ENCODE data around the gene MARVELD2. TPM values are rescaled to one million over a fixed set of nuclear protein-coding genes. Genes with fewer than 3 reads are reported as not detected.
"Not testable (repeated sequence)": the region's sequence is repeated elsewhere in the genome, so short reads cannot be mapped to it uniquely, and the experiment has no call there.

Gene MARVELD2
- polyA plus RNA-seq (ENCODE audit: insufficient read length in 3 of 3), result 10 to 100 TPM; 23.8 to 33.7 (median 25.1) TPM
- long read RNA-seq, donor 1, result 0 reads
- long read RNA-seq, donor 2, partial matches to known transcripts, result 0 of 1 reads
- long read RNA-seq, donor 2, other reads (novel, unspliced or antisense), result 0 of 1 reads
- long read RNA-seq, donor 3, result 0 reads
- long read RNA-seq, donor 4, result 0 reads
- long read RNA-seq, donor 5, result 0 reads
- long read RNA-seq, donor 6, partial matches to known transcripts, result 91 of 96 reads
- long read RNA-seq, donor 6, other reads (novel, unspliced or antisense), result 0 of 96 reads
- long read RNA-seq, donor 7, partial matches to known transcripts, result 0 of 3 reads
- long read RNA-seq, donor 7, other reads (novel, unspliced or antisense), result 0 of 3 reads
- long read RNA-seq, donor 8, result 0 reads
- long read RNA-seq, donor 9, partial matches to known transcripts, result 66 of 68 reads
- long read RNA-seq, donor 9, other reads (novel, unspliced or antisense), result 0 of 68 reads
- long read RNA-seq, donor 10, result 0 reads
- long read RNA-seq, donor 11, result 0 reads
- long read RNA-seq, donor 12, partial matches to known transcripts, result 0 of 1 reads
- long read RNA-seq, donor 12, other reads (novel, unspliced or antisense), result 0 of 1 reads
- long read RNA-seq, donor 13, partial matches to known transcripts, result 0 of 2 reads
- long read RNA-seq, donor 13, other reads (novel, unspliced or antisense), result 0 of 2 reads
- long read RNA-seq, donor 14, full-length matches to known transcripts, result 4 of 14 reads
- long read RNA-seq, donor 14, partial matches to known transcripts, result 10 of 14 reads
- long read RNA-seq, donor 14, other reads (novel, unspliced or antisense), result 0 of 14 reads
- long read RNA-seq, donor 15, result 0 reads
- long read RNA-seq, donor 16, partial matches to known transcripts, result 0 of 1 reads
- long read RNA-seq, donor 16, other reads (novel, unspliced or antisense), result 0 of 1 reads

- DNase-seq, result peak; percentile 87
Measured at GRCh38 chr5:69414885-69415583, at the start of gene MARVELD2. Gene MARVELD2, plus strand, starts transcription at chr5:69415116. Its CDS starts 4,270 bp downstream, at chr5:69419386.

GRCh38 chr5:69367697-69368279 lies 47.1 kb upstream of the MARVELD2 start:
- no peak for DNase-seq

- peak; percentile 43 for DNase-seq
Measured at GRCh38 chr5:69368458-69369339, 46.2 kb upstream of the MARVELD2 start.

- DNase-seq, result peak; percentile 91
Measured at GRCh38 chr5:69369340-69370121, 45.4 kb upstream of the MARVELD2 start, which contains the start of the genes AK6, RAD17 and TAF9. Gene AK6, minus strand, starts transcription at chr5:69369520. Its CDS starts 30 bp downstream, at chr5:69369490. Gene RAD17, plus strand, starts transcription at chr5:69369818. Its CDS starts 2,391 bp downstream, at chr5:69372209. Gene TAF9, minus strand, starts transcription at chr5:69369520. Its CDS starts 3,783 bp downstream, at chr5:69365737.

- not testable (repeated sequence) for DNase-seq
Measured at GRCh38 chr5:69370335-69370734, 44.6 kb upstream of the MARVELD2 start.

- no peak for DNase-seq
Measured at GRCh38 chr5:69372394-69372793, 42.5 kb upstream of the MARVELD2 start.

GRCh38 chr5:69374911-69375446 lies 39.9 kb upstream of the MARVELD2 start:
- no peak for DNase-seq

GRCh38 chr5:69378376-69378775 lies 36.5 kb upstream of the MARVELD2 start:
- DNase-seq, result no peak

GRCh38 chr5:69404659-69405330 lies 10.1 kb upstream of the MARVELD2 start:
- no peak for DNase-seq

GRCh38 chr5:69415584-69415958 lies 655 bp downstream of the MARVELD2 start:
- peak; percentile 30 for DNase-seq

- peak; percentile 4 for DNase-seq
Measured at GRCh38 chr5:69416180-69416579, 1.3 kb downstream of the MARVELD2 start.

- DNase-seq, result no peak
Measured at GRCh38 chr5:69416699-69417098, 1.8 kb downstream of the MARVELD2 start.

- no peak for DNase-seq
Measured at GRCh38 chr5:69418554-69418953, 3.6 kb downstream of the MARVELD2 start.

GRCh38 chr5:69431424-69432303 lies 16.7 kb downstream of the MARVELD2 start:
- DNase-seq, result no peak

- no peak for DNase-seq
Measured at GRCh38 chr5:69432412-69433206, 17.7 kb downstream of the MARVELD2 start.

GRCh38 chr5:69435276-69435884 lies 20.5 kb downstream of the MARVELD2 start:
- not testable (repeated sequence) for DNase-seq
